Lower leg skin (tissue), 4 donors: ENCODE data around the gene ZBTB24. TPM values are rescaled to one million over a fixed set of nuclear protein-coding genes. Genes with fewer than 3 reads are reported as not detected.
A peak's percentile ranks its signal among the peaks of the same experiment; 100 is the strongest.

Experiments used
- DNase-seq, 2 donors: peaks; one replicate each; pipeline ENCODE4 v3.0.0-alpha.2; 2019; ENCODE audit warnings: low spot score in 2 of 2
- H3K4me3 ChIP-seq: fragments of 200-600 bp; sonication (generic); 2 replicates; pipeline ENCODE4 v1.5.1; 2017; ENCODE audit warnings: mild to moderate bottlenecking, low read depth; ENCODE audit not compliant: poor library complexity, severe bottlenecking
- CTCF ChIP-seq, 3 donors: fragments of 450-650 bp; IDR thresholded peaks; one replicate each; pipeline ENCODE4 v1.5.1; 2016; ENCODE audit warnings: antibody characterized with exemption in 3 of 3, mild to moderate bottlenecking in 3 of 3, moderate library complexity in 2 of 3
- POLR2A ChIP-seq, 2 donors: fragments of 450-650 bp; IDR thresholded peaks; one replicate each; pipeline ENCODE4 v1.6.1; 2016 to 2017; ENCODE audit warnings: antibody characterized with exemption in 2 of 2, mild to moderate bottlenecking in 1 of 2, moderate library complexity in 1 of 2
- WGBS, 2 donors: methylation state at CpG; one replicate each; pipeline ENCODE4 v1.1.5; 2018; 5-methylcytosine and 5-hydroxymethylcytosine counted together
- intact Hi-C: fragments of 100-400 bp; cut with DNase I; formaldehyde crosslinking; loops from one replicate; pipeline ENCODE4 v1.15.0; 2023; ENCODE audit warnings: low total_unique reads
- total RNA-seq, 4 donors: library from RNA; depleted of rRNA; stranded (reverse); fragments of >200 nt; gene quantifications; one replicate each; pipeline ENCODE4 v1.1.0, GENCODE V29; 2016

Gene ZBTB24
- total RNA-seq, 4 donors from 2014 or later = 8.4 to 11.8 (median 10.1) TPM

DNA sequence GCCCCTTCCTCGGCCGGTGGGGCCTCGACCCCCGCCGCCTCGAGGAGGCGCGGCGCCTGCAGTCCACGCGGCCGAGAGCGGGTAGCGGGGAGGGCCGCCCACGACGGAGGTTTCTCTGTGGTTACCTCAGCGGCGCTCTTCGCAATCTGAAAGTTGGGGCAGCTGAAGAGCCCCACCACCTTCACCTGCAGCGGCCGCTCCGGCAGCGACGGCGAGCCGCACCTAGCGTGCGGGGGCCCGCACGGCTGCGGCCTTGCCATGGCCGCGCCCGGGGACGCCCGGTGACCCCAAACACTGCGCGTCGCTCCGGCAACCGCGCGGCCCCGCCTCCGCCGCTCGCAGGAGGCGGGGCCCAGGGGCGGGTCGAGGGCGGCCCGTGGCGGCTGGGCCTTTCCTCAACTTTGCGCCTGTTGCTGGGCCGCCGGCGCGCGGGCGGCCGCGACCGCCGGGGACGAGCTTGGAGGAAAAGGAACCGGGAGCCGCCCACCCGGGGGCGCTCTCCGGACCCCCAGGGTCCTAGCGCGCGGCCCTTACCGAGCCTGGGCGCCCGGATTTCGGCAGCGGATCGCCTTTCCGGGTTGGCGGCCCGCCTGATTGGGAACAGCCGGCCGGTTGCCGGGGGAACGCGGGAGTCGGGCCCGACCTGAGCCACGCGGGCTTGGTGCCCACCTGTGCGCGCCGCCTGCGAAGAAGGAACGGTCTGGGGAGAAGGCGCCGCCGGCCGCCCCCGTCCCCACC lies 42.5 kb downstream of the ZBTB24 start, which contains the start of the genes PPIL6 and SMPD2:
Gene PPIL6 (minus strand): TSS at position 298 of the 738 bp plus-strand sequence. CDS start 38 bp downstream, at position 260.
Gene SMPD2 (plus strand): TSS at position 394 of the 738 bp plus-strand sequence. CDS start 398 bp downstream, outside the sequence.
- intact Hi-C loops = no loop called here
- peak within 1 kb of the TSS; percentile 74 for H3K4me3 ChIP-seq
- no peak for TF ChIP-seq POLR2A (IDR thresholded peaks at IDR 0.05)
- TF ChIP-seq CTCF (IDR thresholded peaks at IDR 0.05) = no peak
- 0 to 1% methylated on average over 12 to 28 of the region's 102 CpGs for WGBS, 2 donors
- DNase-seq = peak; percentile 83 to 96

DNA sequence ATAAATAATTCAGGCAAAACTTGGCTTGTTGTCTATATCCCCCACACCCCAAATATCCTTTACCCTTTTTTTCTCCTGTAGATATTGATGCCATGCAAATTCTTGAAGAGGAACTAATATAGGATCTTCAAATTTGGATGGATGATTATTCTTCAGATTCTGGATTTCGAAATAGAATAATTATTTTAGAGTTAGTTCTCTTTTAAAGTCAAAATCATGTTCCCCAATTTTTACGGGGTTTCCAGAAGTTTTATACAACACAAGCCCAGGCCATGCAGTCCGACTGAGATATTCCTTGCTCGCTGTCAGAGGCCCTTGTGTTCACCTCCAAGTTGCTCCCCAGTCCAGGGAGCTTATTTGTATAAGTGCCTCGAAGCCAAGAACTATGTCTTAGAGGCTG lies 47.0 kb downstream of the ZBTB24 start:
- DNase-seq = no peak
- no peak overlapping the region for H3K4me3 ChIP-seq
- TF ChIP-seq POLR2A (IDR thresholded peaks at IDR 0.05) = no peak
- no peak for TF ChIP-seq CTCF (IDR thresholded peaks at IDR 0.05)
- 92% methylated on average over 5 of the region's 5 CpGs for WGBS, 2 donors
- intact Hi-C loops = no loop called here

DNA sequence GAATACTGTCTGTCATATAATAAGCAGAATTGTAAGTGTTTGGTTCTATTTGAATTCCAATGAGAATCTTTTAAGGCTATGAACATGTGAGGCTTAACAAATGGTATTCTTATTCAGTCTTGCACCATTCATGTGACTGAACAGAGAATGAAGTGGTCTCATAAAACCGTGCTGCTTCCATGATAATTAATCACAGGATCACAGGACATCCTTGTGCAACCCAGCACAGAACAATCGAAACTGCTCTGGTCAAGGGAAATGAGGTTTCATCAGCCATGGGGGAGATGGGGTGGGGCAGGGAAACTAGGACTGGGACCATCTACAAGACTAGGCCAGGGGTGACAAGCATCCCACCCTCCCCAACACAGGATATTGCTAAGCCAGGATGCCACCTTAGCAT lies 48.6 kb downstream of the ZBTB24 start:
- TF ChIP-seq CTCF (IDR thresholded peaks at IDR 0.05) = no peak
- no peak for TF ChIP-seq POLR2A (IDR thresholded peaks at IDR 0.05)
- 57 to 61% methylated on average over 2 of the region's 2 CpGs for WGBS, 2 donors
- no peak for DNase-seq
- intact Hi-C loops = no loop called here
- no peak overlapping the region for H3K4me3 ChIP-seq

DNA sequence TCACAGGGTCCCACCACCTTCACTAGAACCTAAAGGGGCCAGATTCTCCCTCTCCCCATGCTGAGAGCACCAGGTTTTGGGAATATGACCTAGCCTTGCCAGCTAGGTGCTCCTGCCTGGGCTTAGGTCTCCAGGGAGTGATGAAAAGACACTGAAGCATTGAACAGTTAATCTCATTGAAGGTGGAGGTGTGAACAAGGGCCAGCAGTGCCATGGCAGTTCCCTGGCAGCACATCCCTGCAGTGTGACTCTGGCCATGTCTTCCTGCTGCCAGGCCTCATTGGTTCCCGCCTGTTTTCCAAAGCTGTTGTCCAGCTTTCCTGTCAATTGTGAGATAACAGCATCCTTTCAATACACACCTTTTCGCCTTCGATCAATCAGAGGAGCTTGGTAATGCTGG lies 53.5 kb downstream of the ZBTB24 start:
- H3K4me3 ChIP-seq = no peak overlapping the region
- TF ChIP-seq CTCF (IDR thresholded peaks at IDR 0.05) (no peak), POLR2A (IDR thresholded peaks at IDR 0.05) (no peak)
- no peak for DNase-seq
- WGBS, 2 donors = 97 to 100% methylated on average over 3 of the region's 3 CpGs
- intact Hi-C loops = no loop called here

- intact Hi-C loops = no loop called here
- DNase-seq = no peak
- WGBS, 2 donors = 39 to 50% methylated on average over 7 of the region's 7 CpGs
- H3K4me3 ChIP-seq = no peak overlapping the region
- TF ChIP-seq CTCF (IDR thresholded peaks at IDR 0.05) (no peak), POLR2A (IDR thresholded peaks at IDR 0.05) (no peak)
Observed at GRCh38 chr6:109428889-109429477, 54.0 kb downstream of the ZBTB24 start.
